ENCODE measurements around the gene VPS41.

DNA sequence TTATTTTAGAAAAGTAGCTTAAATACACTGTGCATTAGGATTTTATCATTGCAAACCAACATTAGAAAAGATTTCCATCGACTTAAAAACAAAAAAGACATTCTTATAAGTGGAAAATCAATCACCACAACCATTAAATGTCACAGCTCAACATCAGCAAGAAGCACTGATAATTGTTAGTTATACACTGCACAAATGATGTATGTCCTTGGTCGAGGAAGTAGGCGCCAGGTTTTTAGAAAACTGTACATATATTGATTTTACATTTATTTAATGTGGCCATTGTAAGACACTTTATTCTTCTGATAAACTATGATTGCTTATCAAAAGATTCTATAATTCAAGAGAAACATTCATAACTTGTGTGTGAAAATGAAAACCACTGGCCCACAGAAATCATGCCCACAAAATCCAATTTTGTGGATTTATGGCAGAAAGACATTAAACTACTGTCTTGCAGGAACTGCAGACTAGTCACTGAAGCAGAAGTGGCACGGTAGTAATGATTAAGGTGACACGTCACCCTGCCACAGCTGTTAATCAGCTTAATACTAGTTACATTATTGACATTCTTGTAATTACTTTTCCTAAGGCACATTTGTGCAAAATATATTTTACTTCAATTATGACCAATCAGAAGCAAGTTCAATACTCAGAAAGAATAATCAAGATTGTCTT lies 79.4 kb downstream of the VPS41 start:
- TF ChIP-seq SP1 (IDR thresholded peaks at IDR 0.05): no peak
- TF ChIP-seq, protein P1, sequence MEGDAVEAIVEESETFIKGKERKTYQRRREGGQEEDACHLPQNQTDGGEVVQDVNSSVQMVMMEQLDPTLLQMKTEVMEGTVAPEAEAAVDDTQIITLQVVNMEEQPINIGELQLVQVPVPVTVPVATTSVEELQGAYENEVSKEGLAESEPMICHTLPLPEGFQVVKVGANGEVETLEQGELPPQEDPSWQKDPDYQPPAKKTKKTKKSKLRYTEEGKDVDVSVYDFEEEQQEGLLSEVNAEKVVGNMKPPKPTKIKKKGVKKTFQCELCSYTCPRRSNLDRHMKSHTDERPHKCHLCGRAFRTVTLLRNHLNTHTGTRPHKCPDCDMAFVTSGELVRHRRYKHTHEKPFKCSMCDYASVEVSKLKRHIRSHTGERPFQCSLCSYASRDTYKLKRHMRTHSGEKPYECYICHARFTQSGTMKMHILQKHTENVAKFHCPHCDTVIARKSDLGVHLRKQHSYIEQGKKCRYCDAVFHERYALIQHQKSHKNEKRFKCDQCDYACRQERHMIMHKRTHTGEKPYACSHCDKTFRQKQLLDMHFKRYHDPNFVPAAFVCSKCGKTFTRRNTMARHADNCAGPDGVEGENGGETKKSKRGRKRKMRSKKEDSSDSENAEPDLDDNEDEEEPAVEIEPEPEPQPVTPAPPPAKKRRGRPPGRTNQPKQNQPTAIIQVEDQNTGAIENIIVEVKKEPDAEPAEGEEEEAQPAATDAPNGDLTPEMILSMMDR (IDR thresholded peaks at IDR 0.05; ENCODE audit: low read depth, low read length, missing input control): no peak
- no peak for TF ChIP-seq RAD21 (IDR thresholded peaks at IDR 0.05)
- TF ChIP-seq MAX (IDR thresholded peaks at IDR 0.05): no peak
- TF ChIP-seq, protein P2, sequence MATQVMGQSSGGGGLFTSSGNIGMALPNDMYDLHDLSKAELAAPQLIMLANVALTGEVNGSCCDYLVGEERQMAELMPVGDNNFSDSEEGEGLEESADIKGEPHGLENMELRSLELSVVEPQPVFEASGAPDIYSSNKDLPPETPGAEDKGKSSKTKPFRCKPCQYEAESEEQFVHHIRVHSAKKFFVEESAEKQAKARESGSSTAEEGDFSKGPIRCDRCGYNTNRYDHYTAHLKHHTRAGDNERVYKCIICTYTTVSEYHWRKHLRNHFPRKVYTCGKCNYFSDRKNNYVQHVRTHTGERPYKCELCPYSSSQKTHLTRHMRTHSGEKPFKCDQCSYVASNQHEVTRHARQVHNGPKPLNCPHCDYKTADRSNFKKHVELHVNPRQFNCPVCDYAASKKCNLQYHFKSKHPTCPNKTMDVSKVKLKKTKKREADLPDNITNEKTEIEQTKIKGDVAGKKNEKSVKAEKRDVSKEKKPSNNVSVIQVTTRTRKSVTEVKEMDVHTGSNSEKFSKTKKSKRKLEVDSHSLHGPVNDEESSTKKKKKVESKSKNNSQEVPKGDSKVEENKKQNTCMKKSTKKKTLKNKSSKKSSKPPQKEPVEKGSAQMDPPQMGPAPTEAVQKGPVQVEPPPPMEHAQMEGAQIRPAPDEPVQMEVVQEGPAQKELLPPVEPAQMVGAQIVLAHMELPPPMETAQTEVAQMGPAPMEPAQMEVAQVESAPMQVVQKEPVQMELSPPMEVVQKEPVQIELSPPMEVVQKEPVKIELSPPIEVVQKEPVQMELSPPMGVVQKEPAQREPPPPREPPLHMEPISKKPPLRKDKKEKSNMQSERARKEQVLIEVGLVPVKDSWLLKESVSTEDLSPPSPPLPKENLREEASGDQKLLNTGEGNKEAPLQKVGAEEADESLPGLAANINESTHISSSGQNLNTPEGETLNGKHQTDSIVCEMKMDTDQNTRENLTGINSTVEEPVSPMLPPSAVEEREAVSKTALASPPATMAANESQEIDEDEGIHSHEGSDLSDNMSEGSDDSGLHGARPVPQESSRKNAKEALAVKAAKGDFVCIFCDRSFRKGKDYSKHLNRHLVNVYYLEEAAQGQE (IDR thresholded peaks at IDR 0.05): no peak
- no peak for TF ChIP-seq TAF1 (conservative IDR thresholded peaks at IDR 0.05)
- TF ChIP-seq ZBTB33 (IDR thresholded peaks at IDR 0.05): no peak
- TF ChIP-seq RXRA (IDR thresholded peaks at IDR 0.05): no peak
- TF ChIP-seq, protein P3, sequence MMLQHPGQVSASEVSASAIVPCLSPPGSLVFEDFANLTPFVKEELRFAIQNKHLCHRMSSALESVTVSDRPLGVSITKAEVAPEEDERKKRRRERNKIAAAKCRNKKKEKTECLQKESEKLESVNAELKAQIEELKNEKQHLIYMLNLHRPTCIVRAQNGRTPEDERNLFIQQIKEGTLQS (IDR thresholded peaks at IDR 0.05): no peak
- no peak for TF ChIP-seq JUND (IDR thresholded peaks at IDR 0.05)
- TF ChIP-seq FOXA1 (IDR thresholded peaks at IDR 0.05): no peak
- no peak for TF ChIP-seq EGR1 (IDR thresholded peaks at IDR 0.05; ENCODE audit: low read depth in 2 of 2)

Measured in liver (tissue), 3 donors.